Measurements from ENCODE around the gene TMX3.

The TMX3 gene

DNA sequence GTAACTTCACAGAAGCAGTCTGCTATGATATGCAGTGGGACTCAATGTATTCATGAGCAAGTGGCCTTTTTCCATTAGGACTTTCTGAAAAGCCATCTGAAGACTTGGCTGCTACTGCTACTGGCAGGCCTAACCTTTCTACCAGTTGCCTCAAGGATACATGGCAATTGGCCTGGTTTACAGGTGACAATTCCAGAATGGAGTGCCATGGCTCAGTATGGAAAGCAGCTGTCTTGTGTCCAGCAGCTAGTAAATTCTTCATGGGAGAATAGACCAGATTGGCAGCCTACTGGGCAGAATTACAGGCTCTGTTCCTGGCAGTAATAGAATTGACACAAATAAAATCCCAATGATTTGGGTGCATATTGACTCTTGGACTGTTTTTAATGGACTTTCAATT is 12.6 kb upstream of the TMX3 start:
- TF ChIP-seq, protein P1, sequence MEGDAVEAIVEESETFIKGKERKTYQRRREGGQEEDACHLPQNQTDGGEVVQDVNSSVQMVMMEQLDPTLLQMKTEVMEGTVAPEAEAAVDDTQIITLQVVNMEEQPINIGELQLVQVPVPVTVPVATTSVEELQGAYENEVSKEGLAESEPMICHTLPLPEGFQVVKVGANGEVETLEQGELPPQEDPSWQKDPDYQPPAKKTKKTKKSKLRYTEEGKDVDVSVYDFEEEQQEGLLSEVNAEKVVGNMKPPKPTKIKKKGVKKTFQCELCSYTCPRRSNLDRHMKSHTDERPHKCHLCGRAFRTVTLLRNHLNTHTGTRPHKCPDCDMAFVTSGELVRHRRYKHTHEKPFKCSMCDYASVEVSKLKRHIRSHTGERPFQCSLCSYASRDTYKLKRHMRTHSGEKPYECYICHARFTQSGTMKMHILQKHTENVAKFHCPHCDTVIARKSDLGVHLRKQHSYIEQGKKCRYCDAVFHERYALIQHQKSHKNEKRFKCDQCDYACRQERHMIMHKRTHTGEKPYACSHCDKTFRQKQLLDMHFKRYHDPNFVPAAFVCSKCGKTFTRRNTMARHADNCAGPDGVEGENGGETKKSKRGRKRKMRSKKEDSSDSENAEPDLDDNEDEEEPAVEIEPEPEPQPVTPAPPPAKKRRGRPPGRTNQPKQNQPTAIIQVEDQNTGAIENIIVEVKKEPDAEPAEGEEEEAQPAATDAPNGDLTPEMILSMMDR (IDR thresholded peaks at IDR 0.05; ENCODE audit: control insufficient read depth, extremely low read depth, insufficient read depth), result no peak
- DNase-seq (ENCODE audit: low read depth), result peak; percentile 70

DNA sequence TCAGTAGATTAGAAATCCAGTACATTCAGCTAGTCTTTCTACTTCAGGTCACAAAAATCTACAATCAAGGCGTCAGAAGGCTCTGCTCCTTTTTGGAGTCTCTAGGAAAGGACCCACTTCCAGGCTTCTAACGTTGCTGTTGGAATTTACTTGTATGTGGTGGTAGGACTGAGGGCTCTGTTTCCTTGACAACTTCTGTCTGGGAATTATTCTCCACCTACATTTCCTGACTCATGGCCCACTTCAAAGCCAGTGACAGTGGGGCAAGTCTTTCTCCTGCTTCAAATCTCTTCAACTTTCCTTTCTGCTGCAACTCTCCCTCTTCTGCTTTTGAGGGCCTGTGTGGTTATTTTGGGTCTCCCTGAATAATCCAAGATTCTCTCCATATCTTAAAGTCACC is 10.4 kb upstream of the TMX3 start:
- TF ChIP-seq, protein P1 (IDR thresholded peaks at IDR 0.05; ENCODE audit: control insufficient read depth, extremely low read depth, insufficient read depth), result no peak
- no peak for DNase-seq (ENCODE audit: low read depth)
- H3K4me3 ChIP-seq (ENCODE audit: low read depth, low read length), result no peak overlapping the region

More for the DNA sequence above, 12.6 kb upstream of the TMX3 start:
- H3K4me3 ChIP-seq (ENCODE audit: low read depth, low read length), result no peak overlapping the region

DNA sequence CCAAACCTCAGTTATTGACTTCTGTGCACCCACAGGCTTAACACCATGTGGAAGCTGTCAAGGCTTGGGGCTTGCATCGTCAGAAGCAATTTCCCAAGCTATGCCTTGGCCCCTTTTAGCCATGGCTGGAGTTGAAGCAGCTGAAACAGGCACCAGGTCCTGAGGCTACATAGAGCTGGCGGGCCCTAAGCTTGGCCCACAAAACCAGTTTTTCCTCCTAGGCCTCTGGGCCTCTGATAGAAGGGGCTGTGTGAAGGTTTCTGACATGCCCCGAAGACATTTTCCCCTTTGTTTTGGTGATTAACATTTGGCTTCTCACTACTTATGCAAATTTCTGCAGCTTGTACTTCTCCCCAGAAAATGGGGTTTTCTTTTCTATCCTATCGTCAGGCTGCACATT is 9.1 kb upstream of the TMX3 start:
- no peak for DNase-seq (ENCODE audit: low read depth)
- H3K4me3 ChIP-seq (ENCODE audit: low read depth, low read length), result no peak overlapping the region
- TF ChIP-seq, protein P1 (IDR thresholded peaks at IDR 0.05; ENCODE audit: control insufficient read depth, extremely low read depth, insufficient read depth), result no peak

DNA sequence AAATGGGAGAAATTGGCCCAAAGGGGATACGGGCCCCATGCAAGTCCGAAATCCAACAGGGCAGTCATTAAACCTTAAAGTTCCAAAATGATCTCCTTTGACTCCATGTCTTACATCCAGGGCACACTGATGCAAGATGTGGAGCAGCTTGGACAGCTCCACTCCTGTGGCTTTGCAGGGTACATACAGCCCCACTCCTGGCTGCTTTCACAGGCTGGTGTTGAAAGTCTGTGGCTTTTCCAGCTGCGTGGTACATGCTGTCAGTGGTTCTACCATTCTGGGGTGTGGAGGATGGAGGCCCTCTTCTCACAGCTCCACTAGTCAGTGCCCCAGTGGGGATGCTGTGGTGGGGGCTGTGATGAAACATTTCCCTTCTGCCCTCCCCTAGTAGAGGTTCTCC is 8.6 kb upstream of the TMX3 start:
- no peak for DNase-seq (ENCODE audit: low read depth)
- H3K4me3 ChIP-seq (ENCODE audit: low read depth, low read length), result no peak overlapping the region
- TF ChIP-seq, protein P1 (IDR thresholded peaks at IDR 0.05; ENCODE audit: control insufficient read depth, extremely low read depth, insufficient read depth), result no peak

DNA sequence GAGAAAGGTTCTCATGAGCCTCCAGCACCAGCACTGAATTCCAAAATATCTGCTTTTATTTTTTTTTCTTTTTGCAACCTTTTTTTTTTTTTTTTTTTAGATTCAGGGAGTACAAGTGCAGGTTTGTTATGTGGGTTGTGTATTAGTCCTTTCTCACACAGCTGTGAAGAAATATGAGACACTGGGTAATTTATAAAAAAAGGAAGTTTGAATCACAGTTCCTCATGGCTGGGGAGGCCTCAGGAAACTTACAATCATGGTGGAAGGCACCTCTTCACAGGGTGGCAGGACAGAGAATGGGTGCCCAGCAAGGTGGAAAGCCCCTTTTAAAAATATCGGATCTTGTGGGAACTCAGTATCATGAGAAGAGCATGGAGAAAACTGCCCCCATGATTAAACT is 7.9 kb upstream of the TMX3 start:
- TF ChIP-seq, protein P1 (IDR thresholded peaks at IDR 0.05; ENCODE audit: control insufficient read depth, extremely low read depth, insufficient read depth), result no peak
- H3K4me3 ChIP-seq (ENCODE audit: low read depth, low read length), result no peak overlapping the region
- no peak for DNase-seq (ENCODE audit: low read depth)

DNA sequence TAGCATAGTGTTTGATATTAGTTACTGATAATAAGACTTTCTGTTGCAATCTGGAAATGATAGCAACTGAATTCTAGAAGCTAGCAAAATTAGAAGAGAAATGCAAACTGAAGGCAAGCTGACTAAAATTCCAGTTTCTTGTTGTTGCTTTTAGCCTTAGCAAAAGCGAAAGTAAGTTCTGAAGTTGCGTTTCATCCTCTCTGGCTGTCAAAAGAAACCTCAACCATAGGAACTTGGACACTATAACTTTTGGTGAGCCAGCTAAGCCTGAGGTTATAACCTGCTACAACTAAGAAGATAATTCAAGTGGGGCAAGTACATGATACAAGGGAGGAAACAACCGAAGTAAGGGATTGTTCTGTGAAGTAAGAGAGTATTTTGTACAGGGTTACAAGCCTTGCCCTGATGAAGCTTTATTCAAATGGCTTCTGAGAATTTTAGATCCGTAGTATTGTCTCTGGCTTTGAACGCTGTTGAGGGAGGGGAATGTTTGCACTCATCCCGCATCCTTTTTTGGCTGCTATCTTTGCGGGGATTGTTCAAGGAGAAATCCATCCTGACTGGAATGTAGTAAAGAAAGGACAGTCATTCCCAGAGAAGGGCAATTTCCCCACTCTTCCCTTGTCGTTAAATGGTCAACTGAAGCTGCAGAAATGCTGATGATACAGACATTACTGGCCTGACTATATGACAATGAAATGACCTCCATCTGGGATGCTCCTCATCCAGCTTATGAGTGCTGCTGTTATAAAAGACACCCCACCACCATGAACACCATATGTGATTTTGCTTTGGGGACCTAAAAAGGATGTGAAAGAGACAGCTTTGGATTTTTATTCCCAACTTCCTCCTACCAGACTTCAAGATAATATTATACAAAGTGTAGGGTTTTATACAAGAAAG is 7.0 kb upstream of the TMX3 start:
- no peak overlapping the region for H3K4me3 ChIP-seq (ENCODE audit: low read depth, low read length)
- no peak for DNase-seq (ENCODE audit: low read depth)
- TF ChIP-seq, protein P1 (IDR thresholded peaks at IDR 0.05; ENCODE audit: control insufficient read depth, extremely low read depth, insufficient read depth), result no peak

DNA sequence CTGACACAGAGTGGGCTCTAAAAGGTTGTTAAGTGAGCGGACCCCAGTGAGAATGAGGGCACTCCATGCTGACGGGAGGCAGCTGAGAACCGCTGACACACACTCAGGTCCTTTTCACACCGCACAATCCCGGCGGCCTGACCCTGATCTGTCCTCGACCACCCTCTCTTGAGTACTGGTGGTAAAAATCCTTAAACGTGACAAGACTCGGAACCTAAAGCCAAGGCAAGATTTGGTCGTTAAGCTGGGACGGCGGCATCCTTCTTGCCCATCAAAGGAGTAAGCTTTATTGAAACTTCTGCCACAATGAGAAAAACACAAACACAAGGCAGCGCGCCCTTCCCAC is 569 bp downstream of the TMX3 start:
- TF ChIP-seq, protein P1 (IDR thresholded peaks at IDR 0.05; ENCODE audit: control insufficient read depth, extremely low read depth, insufficient read depth), result no peak
- DNase-seq (ENCODE audit: low read depth), result no peak
- H3K4me3 ChIP-seq (ENCODE audit: low read depth, low read length), result peak overlapping the region; percentile 91
